HepG2 (cell line): ENCODE results near the gene FAM228B. TPM values are rescaled to one million over a fixed set of nuclear protein-coding genes. Genes with fewer than 3 reads are reported as not detected.

Experiments
- ARID4A ChIP-seq: sonication (generic); formaldehyde crosslinking; IDR thresholded peaks from 2 replicates; pipeline ENCODE4 v1.5.0; 2020; ENCODE audit warnings: mild to moderate bottlenecking, missing genetic modification reagents, borderline replicate concordance
- CERS6 ChIP-seq: sonication (generic); formaldehyde crosslinking; IDR thresholded peaks from 2 replicates; pipeline ENCODE4 v1.5.0; 2020; ENCODE audit warnings: missing genetic modification reagents
- ETV5 ChIP-seq: IDR thresholded peaks from 2 replicates; pipeline ENCODE4 v1.6.1; 2018; ENCODE audit warnings: missing biosample characterization, missing genetic modification reagents, inconsistent platforms, borderline replicate concordance
- GATA4 ChIP-seq: sonication (generic); IDR thresholded peaks from 2 replicates; pipeline ENCODE4 v1.6.1; 2016; ENCODE audit warnings: antibody characterized with exemption, low read depth, borderline replicate concordance
- HDAC2 ChIP-seq: sonication (generic); formaldehyde crosslinking; IDR thresholded peaks from 2 replicates; pipeline ENCODE4 v1.4.0; 2020; ENCODE audit warnings: missing genetic modification reagents
- IKZF4 ChIP-seq: sonication (generic); formaldehyde crosslinking; IDR thresholded peaks from 2 replicates; pipeline ENCODE4 v1.5.1; 2020; ENCODE audit warnings: borderline replicate concordance, mild to moderate bottlenecking, low read depth, missing genetic modification reagents; ENCODE audit errors: not compliant biosample characterization
- LRRFIP1 ChIP-seq: sonication (generic); formaldehyde crosslinking; conservative IDR thresholded peaks from 2 replicates; pipeline ENCODE4 v1.4.0; 2020; ENCODE audit warnings: missing genetic modification reagents
- MZF1 ChIP-seq: sonication (generic); formaldehyde crosslinking; IDR thresholded peaks from 2 replicates; pipeline ENCODE4 v1.8.1; 2023; ENCODE audit warnings: mild to moderate bottlenecking, missing genetic modification reagents, borderline replicate concordance
- NFE2 ChIP-seq: sonication (generic); formaldehyde crosslinking; IDR thresholded peaks from 2 replicates; pipeline ENCODE4 v1.4.0; 2020; ENCODE audit warnings: missing genetic modification reagents
- PREB ChIP-seq: sonication (generic); formaldehyde crosslinking; IDR thresholded peaks from 2 replicates; pipeline ENCODE4 v1.4.0; 2020; ENCODE audit warnings: missing genetic modification reagents
- PRMT3 ChIP-seq: sonication (generic); formaldehyde crosslinking; IDR thresholded peaks from 2 replicates; pipeline ENCODE4 v1.8.1; 2022; ENCODE audit warnings: low read depth, mild to moderate bottlenecking, moderate library complexity, missing genetic modification reagents, borderline replicate concordance
- REL ChIP-seq: sonication (generic); formaldehyde crosslinking; conservative IDR thresholded peaks from 2 replicates; pipeline ENCODE4 v1.8.0; 2022; ENCODE audit warnings: mild to moderate bottlenecking, missing genetic modification reagents, moderate library complexity
- SP140L ChIP-seq: sonication (generic); formaldehyde crosslinking; IDR thresholded peaks from 2 replicates; pipeline ENCODE4 v1.4.0; 2020; ENCODE audit warnings: missing genetic modification reagents, borderline replicate concordance
- TERF1 ChIP-seq: sonication (generic); formaldehyde crosslinking; IDR thresholded peaks from 2 replicates; pipeline ENCODE4 v1.8.0; 2022; ENCODE audit warnings: mild to moderate bottlenecking, missing genetic modification reagents, moderate library complexity
- YY1 ChIP-seq: IDR thresholded peaks from 2 replicates; pipeline ENCODE4 v1.6.1; 2011; ENCODE audit warnings: low read length, low read depth, moderate library complexity, mild to moderate bottlenecking; ENCODE audit not compliant: insufficient read depth, insufficient replicate concordance
- ZC3H13 ChIP-seq: sonication (generic); formaldehyde crosslinking; IDR thresholded peaks from 2 replicates; pipeline ENCODE4 v1.8.1; 2023; ENCODE audit warnings: mild to moderate bottlenecking, missing genetic modification reagents, moderate library complexity
- ZFP36L2 ChIP-seq: sonication (generic); formaldehyde crosslinking; IDR thresholded peaks from 2 replicates; pipeline ENCODE4 v1.4.0; 2020; ENCODE audit warnings: missing genetic modification reagents
- ZNF549 ChIP-seq: sonication (generic); formaldehyde crosslinking; IDR thresholded peaks from 2 replicates; pipeline ENCODE4 v1.5.0; 2020; ENCODE audit warnings: missing genetic modification reagents
- polyA plus RNA-seq, 8 experiments: library from polyadenylated mRNA; depleted of rRNA in 3 of 8; stranded (reverse) in 7 of 8; unstranded in 1 of 8; fragments of >200 nt; fragmentation: Illumina TruSeq in 4 of 8; extraction: Trizol in 4 of 8; gene quantifications; 2 replicates each; pipeline versions ENCODE4 v1.2.1 to v1.2.3, GENCODE V29; 2011 to 2016; ENCODE audit warnings: low read depth in 4 of 8, missing spikeins in 1 of 8, mixed read lengths in 1 of 8; ENCODE audit not compliant: insufficient read depth in 1 of 8
- total RNA-seq, 5 experiments: library from RNA; depleted of rRNA; stranded (reverse); fragments of >200 nt; fragmentation: Illumina TruSeq; extraction: Trizol; gene quantifications; 2 replicates each; pipeline ENCODE4 v1.2.3, GENCODE V29; 2016; ENCODE audit warnings: low read depth in 1 of 5

Gene FAM228B
- total and polyA plus RNA-seq, 2 of the 13 experiments (the other 11 are each of a cell fraction or from before 2014, with no cell fraction given): 0.79 to 1.1 TPM

GRCh38 chr2:24083567-24084385 lies 39.5 kb upstream of the FAM228B start (continued):
- no peak; the same call in 1 of the 2 replicates for TF ChIP-seq ARID4A (CRISPR knock-in tag)
- TF ChIP-seq NFE2 (CRISPR knock-in tag): no peak
- TF ChIP-seq YY1: peak; percentile 89
- TF ChIP-seq IKZF4: peak; percentile 78
- TF ChIP-seq LRRFIP1 (CRISPR knock-in tag): no peak
- TF ChIP-seq MZF1 (CRISPR knock-in tag): peak; percentile 43; the same call in 1 of the 2 replicates
- TF ChIP-seq PRMT3 (CRISPR knock-in tag): no peak
- no peak for TF ChIP-seq ZNF549
- TF ChIP-seq ETV5 (CRISPR knock-in tag): peak; percentile 72
- no peak; the same call in 1 of the 2 replicates for TF ChIP-seq TERF1 (CRISPR knock-in tag)
- TF ChIP-seq PREB: no peak
- peak; percentile 67; the same call in 1 of the 2 replicates for TF ChIP-seq HDAC2 (CRISPR knock-in tag)
- peak; percentile 96 for TF ChIP-seq ZC3H13 (CRISPR knock-in tag)
- no peak for TF ChIP-seq CERS6 (CRISPR knock-in tag)
- TF ChIP-seq SP140L (CRISPR knock-in tag): no peak
- TF ChIP-seq REL: peak; percentile 77; the same call in 1 of the 2 replicates
- 0 out of 2 replicates have a peak, but pooled peaks have one; percentile 7 for TF ChIP-seq GATA4
- no peak for TF ChIP-seq ZFP36L2
